IPS DF 6.9 (cell line): ENCODE data around the gene OR5T2.
"Not testable (repeated sequence)": the region's sequence is repeated elsewhere in the genome, so short reads cannot be mapped to it uniquely, and the experiment has no call there.

Experiments
- DNase-seq: peaks from one replicate; pipeline ENCODE4 v3.0.0-alpha.2; 2013; ENCODE audit warnings: low read depth, low spot score
- H3K27ac ChIP-seq: one replicate; pipeline ENCODE4 v1.5.1; 2013; ENCODE audit warnings: low read length, control low read depth
- H3K27me3 ChIP-seq: 2 replicates; pipeline ENCODE4 v1.6.1; 2013; ENCODE audit warnings: mild to moderate bottlenecking, low read length; ENCODE audit not compliant: control insufficient read depth, insufficient read depth
- H3K36me3 ChIP-seq: 2 replicates; pipeline ENCODE4 v1.6.1; 2013; ENCODE audit warnings: low read length; ENCODE audit not compliant: control insufficient read depth, insufficient read depth
- H3K4me1 ChIP-seq: 2 replicates; pipeline ENCODE4 v1.6.1; 2013; ENCODE audit warnings: low read length; ENCODE audit not compliant: control insufficient read depth, insufficient read depth
- H3K4me3 ChIP-seq: 2 replicates; pipeline ENCODE4 v1.5.1; 2013; ENCODE audit warnings: mild to moderate bottlenecking, low read length
- H3K9me3 ChIP-seq: 2 replicates; pipeline ENCODE4 v1.6.1; 2013; ENCODE audit warnings: low read length, inconsistent platforms; ENCODE audit not compliant: control insufficient read depth, insufficient read depth
- WGBS: extraction: QIAGEN DNeasy Blood & Tissue Kit; methylation state at CpG from one replicate; pipeline ENCODE4 v1.1.7; 2013; ENCODE audit warnings: mixed read lengths, missing lambda C conversion rate; ENCODE audit not compliant: insufficient read length, insufficient coverage; 5-methylcytosine and 5-hydroxymethylcytosine counted together

OR5T2 gene

DNA sequence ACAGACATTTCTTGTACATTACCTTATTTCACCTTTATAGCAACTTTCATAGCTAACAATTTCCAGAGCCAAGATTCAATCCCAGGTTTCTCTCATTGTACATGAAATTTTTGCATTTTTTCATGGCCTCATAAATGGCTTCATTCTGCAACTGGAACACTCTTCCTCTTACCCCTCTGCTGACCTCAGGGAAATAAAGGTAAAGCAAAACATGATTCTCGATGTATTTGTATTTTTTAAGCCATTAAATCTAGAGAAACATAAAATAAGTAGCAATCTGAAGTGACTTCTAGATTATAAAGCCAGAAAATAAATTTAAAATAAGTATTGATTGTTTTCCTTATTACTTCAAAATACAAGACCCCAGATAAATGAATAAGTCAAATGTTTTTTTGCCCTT, at the start of gene OR5T2:
OR5T2 (minus strand) TSS at position 101 of the 400 bp plus-strand sequence. CDS start 1,193 bp downstream, outside the sequence.
- Histone ChIP-seq H3K27me3 (no peaks in the 10 kb centered on the region), H3K4me1 (no peaks in the 10 kb centered on the region), H3K27ac (no peak within 1 kb of the TSS), H3K9me3 (no peaks in the 10 kb centered on the region), H3K36me3 (no peaks in the 10 kb centered on the region), H3K4me3 (no peak within 1 kb of the TSS)
- DNase-seq: no peak
- no CpG with 5 or more reads among the region's 1 CpG for WGBS

DNA sequence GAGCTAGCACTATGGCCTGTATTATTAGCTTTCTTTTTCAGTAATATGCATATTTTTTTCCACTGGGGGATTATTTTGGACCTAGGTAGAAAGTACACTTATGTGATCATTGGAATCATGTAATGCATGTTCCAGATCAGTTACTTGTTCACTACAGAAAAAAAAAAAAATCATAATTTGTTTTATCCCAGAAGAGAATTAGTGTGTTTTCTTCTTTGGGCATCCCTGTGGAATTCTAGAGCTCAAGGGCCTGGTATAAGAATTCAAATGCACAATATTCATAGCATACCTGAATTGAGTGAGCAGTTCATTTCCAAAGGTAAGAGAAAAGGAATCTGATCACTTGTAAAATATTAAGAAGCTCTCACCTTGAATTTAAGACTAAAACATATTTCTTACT, 39.8 kb upstream of the OR5T2 start, which contains the start of gene OR5T1:
OR5T1 (plus strand) TSS at position 301 of the 400 bp plus-strand sequence. CDS start 1,485 bp downstream, outside the sequence.
- H3K27ac ChIP-seq: no peak within 1 kb of the TSS
- DNase-seq: no peak
- no peaks in the 10 kb centered on the region for H3K36me3 ChIP-seq
- no peaks in the 10 kb centered on the region for H3K4me1 ChIP-seq
- H3K9me3 ChIP-seq: no peaks in the 10 kb centered on the region
- no peaks in the 10 kb centered on the region for H3K27me3 ChIP-seq
- no peak within 1 kb of the TSS for H3K4me3 ChIP-seq

DNA sequence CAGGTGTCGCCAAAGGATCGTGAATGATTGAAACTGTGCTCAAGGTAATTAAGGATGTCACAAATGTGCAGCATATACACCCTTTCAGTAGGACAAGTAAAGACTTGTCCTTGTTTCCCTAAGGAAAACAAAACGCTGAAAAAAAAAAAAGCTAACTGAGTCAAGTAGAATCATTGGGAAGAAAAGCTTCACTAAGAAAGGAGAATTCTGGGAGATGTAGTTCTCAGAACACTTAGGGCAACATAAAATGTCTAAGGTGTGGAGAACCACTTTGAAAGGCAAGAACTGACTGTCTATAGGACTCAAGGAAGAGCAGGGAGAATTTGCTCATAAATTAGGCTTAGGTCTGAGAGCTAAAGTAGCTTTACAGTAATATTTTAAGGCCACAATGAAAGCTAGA, 37.0 kb upstream of the OR5T2 start:
- DNase-seq: no peak
- no CpG with 5 or more reads among the region's 3 CpGs for WGBS
- no peak overlapping the region for H3K27ac ChIP-seq
- H3K36me3 ChIP-seq: no peaks in the 10 kb centered on the region
- no peaks in the 10 kb centered on the region for H3K9me3 ChIP-seq
- H3K27me3 ChIP-seq: no peaks in the 10 kb centered on the region
- no peak overlapping the region for H3K4me3 ChIP-seq
- no peaks in the 10 kb centered on the region for H3K4me1 ChIP-seq

DNA sequence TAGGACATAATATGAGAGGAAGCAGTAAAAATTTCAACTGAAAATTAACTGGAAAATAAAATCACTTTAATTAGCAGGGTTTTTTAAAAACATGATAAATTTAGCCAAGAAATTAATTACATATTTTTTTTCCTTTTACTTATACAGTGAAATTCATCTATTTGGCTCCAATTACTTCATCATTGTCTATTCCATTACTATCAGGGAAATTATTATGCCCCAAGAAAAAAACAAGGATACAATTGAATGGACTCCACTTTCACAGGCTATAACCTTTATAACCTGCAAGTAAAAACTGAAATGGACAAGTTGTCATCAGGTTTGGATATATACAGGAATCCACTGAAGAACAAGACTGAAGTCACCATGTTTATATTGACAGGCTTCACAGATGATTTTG, 17.9 kb upstream of the OR5T2 start, which contains the start of gene OR5T3:
OR5T3 (plus strand) TSS at position 301 of the 400 bp plus-strand sequence; CDS start at position 301, 0 bp downstream.
- DNase-seq: no peak
- H3K27ac ChIP-seq: no peak within 1 kb of the TSS
- H3K4me1 ChIP-seq: no peaks in the 10 kb centered on the region
- H3K4me3 ChIP-seq: no peak within 1 kb of the TSS
- H3K36me3 ChIP-seq: no peaks in the 10 kb centered on the region
- H3K27me3 ChIP-seq: no peaks in the 10 kb centered on the region
- H3K9me3 ChIP-seq: no peaks in the 10 kb centered on the region

DNA sequence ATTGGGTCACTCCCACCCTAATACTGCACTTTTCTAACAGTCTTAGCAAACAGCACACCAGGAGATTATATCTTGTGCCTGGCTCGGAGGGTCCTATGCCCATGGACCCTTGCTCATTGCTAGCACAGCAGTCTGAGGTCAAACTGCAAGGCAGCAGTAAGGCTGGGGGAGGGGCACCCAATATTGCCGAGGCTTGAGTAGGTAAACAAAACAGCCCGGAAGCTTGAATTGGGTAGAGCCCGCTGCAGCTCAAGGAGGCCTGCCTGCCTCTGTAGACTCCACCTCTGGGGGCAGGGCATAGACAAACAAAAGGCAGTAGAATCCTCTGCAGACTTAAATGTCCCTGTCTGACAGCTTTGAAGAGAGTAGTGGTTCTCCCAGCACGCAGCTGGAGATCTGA, 14.3 kb downstream of the OR5T2 start:
- not testable (repeated sequence) for H3K27ac ChIP-seq, H3K4me3 ChIP-seq, H3K4me1 ChIP-seq, H3K36me3 ChIP-seq, H3K9me3 ChIP-seq, H3K27me3 ChIP-seq
- DNase-seq: peak; percentile 1
- WGBS: no CpG with 5 or more reads among the region's 5 CpGs

DNA sequence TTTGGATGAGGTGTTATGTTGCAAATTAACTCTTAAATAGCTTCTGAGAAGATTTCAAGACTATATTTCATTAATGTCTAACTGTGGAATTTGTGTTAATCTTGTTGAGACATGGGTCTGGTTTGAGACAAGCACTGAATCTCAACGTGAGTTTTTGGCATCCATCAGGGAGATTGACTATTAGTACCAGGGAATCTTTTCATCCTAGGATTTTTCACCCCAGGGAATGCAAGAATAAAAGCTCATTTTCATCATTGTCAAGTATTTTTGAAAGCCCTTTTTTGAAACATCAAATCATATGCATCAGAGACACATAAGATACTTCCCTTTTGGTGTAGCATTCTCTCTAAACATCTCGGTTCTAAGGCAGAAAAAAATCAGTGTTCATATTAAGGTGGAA, 19.5 kb downstream of the OR5T2 start:
- H3K4me1 ChIP-seq: no peaks in the 10 kb centered on the region
- no peaks in the 10 kb centered on the region for H3K9me3 ChIP-seq
- H3K27me3 ChIP-seq: no peaks in the 10 kb centered on the region
- no peak for DNase-seq
- WGBS: no CpG with 5 or more reads among the region's 2 CpGs
- no peak overlapping the region for H3K27ac ChIP-seq
- H3K4me3 ChIP-seq: no peak overlapping the region
- no peaks in the 10 kb centered on the region for H3K36me3 ChIP-seq

DNA sequence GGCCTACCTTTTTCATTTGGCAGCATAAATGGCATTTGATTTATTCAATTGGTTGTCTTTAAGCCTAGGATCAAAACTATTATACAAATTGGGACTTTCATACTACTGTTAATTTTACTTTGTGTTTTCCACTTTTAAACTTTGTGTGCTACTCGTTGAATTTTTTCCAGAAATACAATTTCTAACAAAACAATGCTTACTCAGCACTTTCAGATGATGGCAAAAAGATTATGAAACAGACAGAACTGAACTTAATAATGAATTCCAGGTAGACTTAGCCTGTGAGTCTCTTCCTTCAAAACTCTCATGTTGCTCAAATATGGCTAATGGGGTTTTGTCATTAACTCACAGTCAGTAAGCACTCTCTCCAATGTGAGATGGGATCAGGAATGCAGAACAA, 26.3 kb downstream of the OR5T2 start:
- WGBS: no CpG with 5 or more reads among the region's 1 CpG

DNA sequence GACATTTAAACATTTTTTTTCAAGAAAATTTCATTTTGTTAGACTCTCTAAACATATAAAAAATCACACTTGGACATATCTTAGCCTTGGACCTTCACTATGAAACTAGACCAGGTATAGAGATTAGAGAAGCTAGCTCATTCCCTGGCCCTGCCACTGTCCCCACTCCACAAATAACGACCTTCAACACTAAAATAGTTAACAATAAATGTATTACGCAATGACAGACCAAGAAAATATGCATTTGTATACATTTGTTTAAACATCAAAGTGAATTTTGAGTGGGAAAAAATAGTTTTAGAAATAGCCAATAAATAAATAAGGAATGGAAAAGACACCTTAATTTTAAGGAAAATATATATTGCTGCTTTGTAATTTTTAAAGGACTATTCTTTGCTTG, 36.7 kb downstream of the OR5T2 start:
- Histone ChIP-seq H3K36me3 (no peaks in the 10 kb centered on the region), H3K4me3 (no peak overlapping the region), H3K4me1 (no peaks in the 10 kb centered on the region), H3K27ac (no peak overlapping the region), H3K9me3 (no peaks in the 10 kb centered on the region), H3K27me3 (no peaks in the 10 kb centered on the region)
- no peak for DNase-seq
- WGBS: 100% methylated on average over 2 of the region's 2 CpGs

More for the DNA sequence above, 26.3 kb downstream of the OR5T2 start:
- Histone ChIP-seq H3K27ac (no peak overlapping the region), H3K36me3 (no peaks in the 10 kb centered on the region), H3K4me1 (no peaks in the 10 kb centered on the region), H3K4me3 (no peak overlapping the region), H3K9me3 (no peaks in the 10 kb centered on the region), H3K27me3 (no peaks in the 10 kb centered on the region)
- no peak for DNase-seq

DNA sequence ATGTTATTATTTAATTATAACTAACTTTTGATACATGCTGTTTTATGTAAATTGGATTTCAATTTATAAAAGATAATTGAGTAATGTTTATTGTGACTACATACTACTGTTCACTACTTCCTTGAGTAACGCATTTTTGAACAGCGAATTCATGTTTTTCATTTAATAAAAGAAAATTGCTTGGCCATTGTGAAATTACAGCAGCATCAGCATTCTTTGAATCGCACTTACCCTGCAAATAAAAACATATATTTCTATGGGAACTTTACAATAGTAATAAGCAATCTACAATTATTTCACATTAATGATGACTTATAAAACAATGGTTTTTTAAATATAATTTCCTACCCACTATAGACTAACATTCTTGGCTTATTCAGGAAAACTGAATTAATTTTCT, 37.4 kb downstream of the OR5T2 start:
- no peak for DNase-seq
- Histone ChIP-seq H3K36me3 (no peaks in the 10 kb centered on the region), H3K27me3 (no peaks in the 10 kb centered on the region), H3K4me1 (no peaks in the 10 kb centered on the region), H3K27ac (no peak overlapping the region), H3K9me3 (no peaks in the 10 kb centered on the region), H3K4me3 (no peak overlapping the region)
- WGBS: no CpG with 5 or more reads among the region's 3 CpGs

DNA sequence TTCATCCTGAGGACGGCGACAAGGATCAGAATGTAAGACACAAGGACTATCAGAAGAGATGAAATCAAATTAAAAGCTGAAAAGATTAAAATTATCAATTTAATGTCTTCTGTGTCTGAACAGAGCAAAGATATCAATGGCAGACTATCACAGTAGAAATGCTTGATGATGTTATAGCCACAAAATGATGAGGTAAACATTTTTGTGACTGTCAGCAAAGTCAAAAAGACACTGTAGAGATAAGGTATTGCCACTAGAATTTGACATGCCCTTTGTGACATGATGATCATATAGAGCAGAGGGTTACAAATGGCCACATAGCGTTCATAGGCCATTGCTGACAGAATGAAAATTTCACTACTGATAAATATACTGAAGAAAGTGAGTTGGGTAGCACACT, 45.5 kb downstream of the OR5T2 start:
- no peaks in the 10 kb centered on the region for H3K4me1 ChIP-seq
- DNase-seq: no peak
- H3K36me3 ChIP-seq: no peaks in the 10 kb centered on the region
- no peaks in the 10 kb centered on the region for H3K27me3 ChIP-seq
- no peak overlapping the region for H3K27ac ChIP-seq
- WGBS: no CpG with 5 or more reads among the region's 3 CpGs
- no peaks in the 10 kb centered on the region for H3K9me3 ChIP-seq
- H3K4me3 ChIP-seq: no peak overlapping the region

DNA sequence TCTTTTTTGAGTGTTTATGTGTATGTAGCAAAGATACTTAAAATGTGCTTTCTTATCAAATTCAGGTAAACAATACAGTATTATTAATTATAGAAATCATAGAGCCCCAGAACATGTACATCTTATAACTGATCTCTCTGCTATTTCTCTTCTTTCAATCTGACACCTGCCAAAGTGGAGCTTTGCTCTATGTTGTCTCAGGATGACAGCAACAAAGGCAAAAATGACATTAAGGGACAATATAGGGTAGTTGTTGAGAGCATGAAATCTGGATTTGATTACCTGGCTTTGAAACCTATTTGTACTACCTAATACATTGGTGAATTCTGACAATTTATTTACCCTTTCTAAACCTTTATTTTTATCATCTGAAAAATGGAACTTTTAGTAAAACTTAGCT, 50.6 kb downstream of the OR5T2 start:
- Histone ChIP-seq H3K36me3 (no peaks in the 10 kb centered on the region), H3K4me1 (no peaks in the 10 kb centered on the region), H3K27ac (no peak overlapping the region), H3K27me3 (no peaks in the 10 kb centered on the region), H3K4me3 (no peak overlapping the region), H3K9me3 (no peaks in the 10 kb centered on the region)
- DNase-seq: no peak
